K562 (cell line): ENCODE results near the gene C4BPB. TPM values are rescaled to one million over a fixed set of nuclear protein-coding genes. Genes with fewer than 3 reads are reported as not detected.
A peak's percentile ranks its signal among the peaks of the same experiment; 100 is the strongest.

ENCODE experiments used
- FIP1L1 ChIP-seq: fragments of 200-400 bp; formaldehyde crosslinking; IDR thresholded peaks from 2 replicates; pipeline ENCODE4 v1.6.1; 2018; ENCODE audit warnings: mild to moderate bottlenecking, low read depth, low read length; ENCODE audit not compliant: poor library complexity, severe bottlenecking
- JUND ChIP-seq, 2 experiments: IDR thresholded peaks; 2 replicates in 1 of 2; 3 replicates in 1 of 2; pipeline ENCODE4 v1.6.1; 2011; ENCODE audit warnings: borderline replicate concordance in 2 of 2, low read depth in 2 of 2, low read length in 2 of 2, improper control_type of control experiment in 1 of 2, missing biosample characterization in 1 of 2, missing genetic modification characterization in 1 of 2, missing genetic modification reagents in 1 of 2
- MGA ChIP-seq: fragments of 450-650 bp; IDR thresholded peaks from 2 replicates; pipeline ENCODE4 v1.6.1; 2016; ENCODE audit warnings: mild to moderate bottlenecking, moderate library complexity
- MTA3 ChIP-seq: fragments of 450-650 bp; formaldehyde crosslinking; IDR thresholded peaks from 2 replicates; pipeline ENCODE4 v1.6.1; 2017; ENCODE audit warnings: mild to moderate bottlenecking, borderline replicate concordance
- SMAD4 ChIP-seq: fragments of 250-450 bp; sonication (Bioruptor Pico); conservative IDR thresholded peaks from 2 replicates; pipeline ENCODE4 v1.8.0; 2021; ENCODE audit warnings: inconsistent platforms, mild to moderate bottlenecking, moderate library complexity
- SRSF3 ChIP-seq: fragments of 200-400 bp; formaldehyde crosslinking; IDR thresholded peaks from 2 replicates; pipeline ENCODE4 v1.6.1; 2016; ENCODE audit warnings: mild to moderate bottlenecking, low read length, moderate library complexity; ENCODE audit not compliant: insufficient read depth
- STAG1 ChIP-seq: sonication (generic); formaldehyde crosslinking; IDR thresholded peaks from 2 replicates; pipeline ENCODE4 v1.5.0; 2020; ENCODE audit warnings: missing genetic modification reagents, borderline replicate concordance
- TAF1 ChIP-seq: IDR thresholded peaks from 2 replicates; pipeline ENCODE4 v1.6.1; 2011; ENCODE audit warnings: mild to moderate bottlenecking, low read length, moderate library complexity; ENCODE audit not compliant: insufficient read depth, control insufficient read depth, severe bottlenecking; ENCODE audit errors: extremely low read depth
- THAP12 ChIP-seq: fragments of 250-450 bp; sonication (Bioruptor Pico); IDR thresholded peaks from 2 replicates; pipeline ENCODE4 v1.9.0; 2021; ENCODE audit warnings: mild to moderate bottlenecking, inconsistent platforms
- TOE1 ChIP-seq, 2 experiments: fragments of 450-650 bp in 1 of 2; sonication (generic) in 1 of 2; formaldehyde crosslinking in 1 of 2; IDR thresholded peaks; 2 replicates each; pipeline versions ENCODE4 v1.7.1 to v1.8.0; 2016 to 2022; ENCODE audit warnings: borderline replicate concordance in 2 of 2, mild to moderate bottlenecking in 2 of 2, antibody characterized with exemption in 1 of 2, inconsistent platforms in 1 of 2, low read depth in 1 of 2, missing genetic modification reagents in 1 of 2, moderate library complexity in 1 of 2
- TRIM24 ChIP-seq, 2 experiments: fragments of 450-650 bp; IDR thresholded peaks; 2 replicates each; pipeline ENCODE4 v1.6.1; 2016
- polyA plus RNA-seq, 8 experiments: library from polyadenylated mRNA; depleted of rRNA in 4 of 8; stranded (reverse) in 5 of 8; unstranded in 3 of 8; fragments of >200 nt; fragmentation: Nextera tagmentation in 2 of 8; fragmentation: Illumina TruSeq in 1 of 8; extraction: Ambion mirVana in 2 of 8; extraction: Trizol in 1 of 8; gene quantifications; 2 replicates each; pipeline versions ENCODE4 v1.2.1 to v1.2.3, GENCODE V29; 2011 to 2014; ENCODE audit warnings: inconsistent platforms in 1 of 8, missing spikeins in 1 of 8
- total RNA-seq, 7 experiments: library from RNA; depleted of rRNA in 6 of 7; stranded (reverse); fragments of >200 nt in 6 of 7; fragmentation: Illumina TruSeq in 2 of 7; extraction: Trizol in 2 of 7; gene quantifications; 2 replicates each; pipeline versions ENCODE4 v1.2.1 to v1.2.3, GENCODE V29; 2011 to 2021; ENCODE audit warnings: low replicate concordance in 1 of 7

C4BPB gene
- total and polyA plus RNA-seq, 9 of the 15 experiments (the other 6 are each of a cell fraction or from before 2014, with no cell fraction given), result not detected

GRCh38 chr1:207052911-207053769 lies 35.5 kb upstream of the C4BPB start, which contains the start of gene PFKFB2 (continued):
- TF ChIP-seq MGA, result peak; percentile 84
- TF ChIP-seq THAP12 (CRISPR knock-in tag), result peak; percentile 65; the same call in 1 of the 2 replicates
- peak; percentile 93 for TF ChIP-seq SMAD4 (CRISPR knock-in tag)
- TF ChIP-seq FIP1L1, result peak; percentile 85
- TF ChIP-seq JUND (IDR thresholded peaks at IDR 0.05; ENCODE audit: borderline replicate concordance, low read depth, low read length), result peak; percentile 54
- no peak for TF ChIP-seq JUND (tag; IDR thresholded peaks at IDR 0.05; ENCODE audit: borderline replicate concordance, low read depth, low read length)
- peak; percentile 88 for TF ChIP-seq TOE1 (IDR thresholded peaks at IDR 0.05; ENCODE audit: borderline replicate concordance)
- no peak for TF ChIP-seq TOE1 (CRISPR knock-in tag; IDR thresholded peaks at IDR 0.05; ENCODE audit: borderline replicate concordance, low read depth)
- peak; percentile 93 for TF ChIP-seq MTA3
- TF ChIP-seq TRIM24 (IDR thresholded peaks at IDR 0.05), result no peak; a peak in 2 of 4 replicates
- no peak for TF ChIP-seq STAG1 (CRISPR knock-in tag)
- 0 out of 2 replicates have a peak, but pooled peaks have one; percentile 49 for TF ChIP-seq SRSF3
- TF ChIP-seq TAF1, result peak; percentile 90
